Endothelial cell of umbilical vein (primary cell): ENCODE measurements around the gene DRD1.

Source experiments
- EZH2 ChIP-seq: IDR thresholded peaks from 2 replicates; pipeline ENCODE4 v1.6.1; 2012; ENCODE audit warnings: borderline replicate concordance, low read depth, mild to moderate bottlenecking, moderate library complexity, low read length, inconsistent platforms; ENCODE audit not compliant: severe bottlenecking
- FOS ChIP-seq: IDR thresholded peaks from 2 replicates; pipeline ENCODE4 v1.6.1; 2011; ENCODE audit warnings: mild to moderate bottlenecking, low read length, moderate library complexity, borderline replicate concordance; ENCODE audit not compliant: insufficient read depth
- GATA2 ChIP-seq: IDR thresholded peaks from 2 replicates; pipeline ENCODE4 v1.7.0; 2011; ENCODE audit warnings: low read depth, mild to moderate bottlenecking, moderate library complexity, mixed read lengths, low read length; ENCODE audit not compliant: insufficient read length, insufficient read depth
- JUN ChIP-seq: IDR thresholded peaks from 2 replicates; pipeline ENCODE4 v1.6.1; 2011; ENCODE audit warnings: borderline replicate concordance, low read depth; ENCODE audit not compliant: insufficient read length, insufficient read depth
- MYC ChIP-seq: IDR thresholded peaks from one replicate; pipeline ENCODE4 v1.6.1; 2011; ENCODE audit warnings: mild to moderate bottlenecking, low read depth, low read length
- POLR2A ChIP-seq: IDR thresholded peaks from 2 replicates; pipeline ENCODE4 v1.6.1; 2012; ENCODE audit warnings: low read depth, mild to moderate bottlenecking, control low read depth, low read length
- POLR2AphosphoS5 ChIP-seq: IDR thresholded peaks from 2 replicates; pipeline ENCODE4 v1.6.1; 2012; ENCODE audit warnings: low read depth, mild to moderate bottlenecking, control low read depth, low read length, moderate library complexity; ENCODE audit not compliant: insufficient read depth
- TF ChIP-seq, protein P1 (sequence below), 2 donors: IDR thresholded peaks; 1 replicate in 1 of 2; 2 replicates in 1 of 2; pipeline ENCODE4 v1.5.1; 2011; ENCODE audit warnings: low read length in 2 of 2, mild to moderate bottlenecking in 2 of 2, moderate library complexity in 2 of 2, control low read depth in 1 of 2, inconsistent platforms in 1 of 2, low read depth in 1 of 2; ENCODE audit not compliant: insufficient read depth in 1 of 2; ENCODE audit errors: extremely low read depth in 1 of 2

DNA sequence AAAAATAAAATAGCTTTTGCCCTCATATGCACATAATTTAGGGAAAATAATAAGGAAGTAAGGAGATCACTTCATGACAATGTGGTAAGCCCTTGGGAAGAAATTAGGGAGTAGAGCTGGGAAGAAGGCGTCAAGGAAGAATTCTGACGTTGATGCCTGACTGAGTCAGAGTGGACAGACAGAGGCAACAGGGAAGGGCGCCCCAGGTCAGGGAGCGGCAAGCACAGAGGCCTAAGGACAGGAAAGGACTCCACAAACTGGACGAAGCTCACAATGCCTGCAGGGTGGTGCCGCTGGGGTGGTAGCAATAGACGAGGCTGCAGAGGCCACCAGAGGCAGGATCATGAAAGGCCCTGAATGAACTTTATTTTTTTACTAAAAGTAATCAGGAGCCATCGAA, 7.6 kb downstream of the DRD1 start:
- TF ChIP-seq, protein P1, sequence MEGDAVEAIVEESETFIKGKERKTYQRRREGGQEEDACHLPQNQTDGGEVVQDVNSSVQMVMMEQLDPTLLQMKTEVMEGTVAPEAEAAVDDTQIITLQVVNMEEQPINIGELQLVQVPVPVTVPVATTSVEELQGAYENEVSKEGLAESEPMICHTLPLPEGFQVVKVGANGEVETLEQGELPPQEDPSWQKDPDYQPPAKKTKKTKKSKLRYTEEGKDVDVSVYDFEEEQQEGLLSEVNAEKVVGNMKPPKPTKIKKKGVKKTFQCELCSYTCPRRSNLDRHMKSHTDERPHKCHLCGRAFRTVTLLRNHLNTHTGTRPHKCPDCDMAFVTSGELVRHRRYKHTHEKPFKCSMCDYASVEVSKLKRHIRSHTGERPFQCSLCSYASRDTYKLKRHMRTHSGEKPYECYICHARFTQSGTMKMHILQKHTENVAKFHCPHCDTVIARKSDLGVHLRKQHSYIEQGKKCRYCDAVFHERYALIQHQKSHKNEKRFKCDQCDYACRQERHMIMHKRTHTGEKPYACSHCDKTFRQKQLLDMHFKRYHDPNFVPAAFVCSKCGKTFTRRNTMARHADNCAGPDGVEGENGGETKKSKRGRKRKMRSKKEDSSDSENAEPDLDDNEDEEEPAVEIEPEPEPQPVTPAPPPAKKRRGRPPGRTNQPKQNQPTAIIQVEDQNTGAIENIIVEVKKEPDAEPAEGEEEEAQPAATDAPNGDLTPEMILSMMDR (IDR thresholded peaks at IDR 0.05; ENCODE audit: extremely low read depth in 1 of 2, insufficient read depth in 1 of 2, low read depth in 1 of 2, low read length in 2 of 2) = no peak
- TF ChIP-seq EZH2 = no peak
- no peak for TF ChIP-seq POLR2A
- TF ChIP-seq MYC = no peak
- no peak for TF ChIP-seq FOS
- no peak for TF ChIP-seq GATA2
- TF ChIP-seq POLR2AphosphoS5 = no peak
- no peak for TF ChIP-seq JUN
